K562 (cell line): Measurements from ENCODE around the gene TANGO6. TPM values are rescaled to one million over a fixed set of nuclear protein-coding genes. Genes with fewer than 3 reads are reported as not detected.

Experiments used
- ATAC-seq: fragments of 200-7000 bp; cut with Tn5 transposase; 3 replicates; pipeline ENCODE4 v1.9.1; 2020; ENCODE audit warnings: moderate library complexity
- BruUV-seq: library from RNA; stranded (reverse); fragments of 400-500 nt; replicated peaks from 2 replicates; lab custom pipeline; 2021; lab: Mats Ljungman, UMichigan
- CTCF ChIA-PET: fragments of 300-600 bp; formaldehyde crosslinking; extraction: SDS; loops from one replicate; lab custom pipeline; 2021; ENCODE audit warnings: low intra/inter-chr PET ratio; lab: Yijun Ruan, JAX
- POLR2A ChIA-PET: fragments of 300-600, 350-650 bp; sonication (Branson Sonifier 250); formaldehyde crosslinking; extraction: SDS; loops from one replicate; lab custom pipeline; 2021; ENCODE audit warnings: antibody characterized with exemption, inconsistent platforms; lab: Yijun Ruan, JAX
- DNase-seq, 4 experiments: peaks; one replicate each; pipeline versions ENCODE4 v3.0.0 to v3.0.0-alpha.2; 2011 to 2018; ENCODE audit warnings: low spot score in 3 of 4, mixed read lengths in 3 of 4; ENCODE audit errors: extremely low read depth in 1 of 4
- FAIRE-seq: peaks from 2 replicates; lab custom pipeline; 2011; peaks lifted over from hg19 to GRCh38; lab: Jason Lieb, UNC
- H2AFZ ChIP-seq: 2 replicates; pipeline ENCODE4 v1.6.0; 2011; ENCODE audit warnings: low read depth, low read length, control low read depth, inconsistent platforms
- H3K27ac ChIP-seq: fragments of 200-600 bp; 3 replicates; pipeline ENCODE4 v1.8.0; 2011; ENCODE audit warnings: low read depth, mild to moderate bottlenecking, control low read depth, inconsistent platforms, low read length, moderate library complexity, mixed read lengths; ENCODE audit errors: extremely low read depth
- H3K27me3 ChIP-seq, 2 experiments: fragments of 300-600 bp in 1 of 2; 2 replicates in 1 of 2; 3 replicates in 1 of 2; pipeline versions ENCODE4 v1.6.0 to v1.8.0; 2011; ENCODE audit warnings: inconsistent platforms in 2 of 2, low read length in 2 of 2, mild to moderate bottlenecking in 1 of 2, mixed read lengths in 1 of 2, moderate library complexity in 1 of 2; ENCODE audit not compliant: control insufficient read depth in 2 of 2, insufficient read depth in 2 of 2
- H3K36me3 ChIP-seq: fragments of 300-600 bp; 3 replicates; pipeline ENCODE4 v1.8.0; 2011; ENCODE audit warnings: mild to moderate bottlenecking, low read length, inconsistent platforms; ENCODE audit not compliant: control insufficient read depth, insufficient read depth
- H3K4me1 ChIP-seq, 2 experiments: fragments of 200-600 bp in 1 of 2; replicated peaks in 1 of 2; 2 replicates in 1 of 2; 3 replicates in 1 of 2; pipeline versions ENCODE4 v1.5.1 to v1.8.0; 2011; ENCODE audit warnings: inconsistent platforms in 2 of 2, low read length in 2 of 2, mild to moderate bottlenecking in 1 of 2, mixed read lengths in 1 of 2, moderate library complexity in 1 of 2; ENCODE audit not compliant: control insufficient read depth in 2 of 2, insufficient read depth in 2 of 2
- H3K4me2 ChIP-seq: 2 replicates; pipeline ENCODE4 v1.6.1; 2011; ENCODE audit warnings: low read length, control low read depth, inconsistent platforms, mixed read lengths; ENCODE audit not compliant: insufficient read depth
- H3K4me3 ChIP-seq: fragments of 200-600 bp; sonication (generic), shearing (Covaris generic); 2 replicates; pipeline ENCODE4 v1.5.1; 2016; ENCODE audit warnings: control low read depth, inconsistent platforms
- H3K79me2 ChIP-seq: fragments of 200-600 bp; 3 replicates; pipeline ENCODE4 v1.8.0; 2011; ENCODE audit warnings: low read length, inconsistent platforms; ENCODE audit not compliant: control insufficient read depth, insufficient read depth
- H3K9ac ChIP-seq, 2 experiments: 2 replicates each; pipeline versions ENCODE4 v1.6.0 to v1.6.1; 2011; ENCODE audit warnings: low read depth in 2 of 2, low read length in 2 of 2, control low read depth in 1 of 2, inconsistent platforms in 1 of 2, mild to moderate bottlenecking in 1 of 2, mixed read lengths in 1 of 2; ENCODE audit not compliant: insufficient read depth in 1 of 2
- H3K9me1 ChIP-seq: one replicate; pipeline ENCODE4 v1.6.0; 2011; ENCODE audit warnings: inconsistent platforms, mild to moderate bottlenecking, low read length, moderate library complexity; ENCODE audit not compliant: control insufficient read depth, insufficient read depth
- H3K9me3 ChIP-seq: replicated peaks from 2 replicates; pipeline ENCODE4 v1.5.1; 2011; ENCODE audit warnings: low read depth, low read length, inconsistent platforms; ENCODE audit not compliant: control insufficient read depth, insufficient read depth
- H4K20me1 ChIP-seq: replicated peaks from 2 replicates; pipeline ENCODE4 v1.6.1; 2011; ENCODE audit warnings: low read length, inconsistent platforms, mixed read lengths; ENCODE audit not compliant: control insufficient read depth, insufficient read depth
- BACH1 ChIP-seq: fragments of 200-800 bp; sonication (Bioruptor generic); IDR thresholded peaks from 2 replicates; pipeline ENCODE4 v1.6.1; 2016; ENCODE audit warnings: missing genetic modification characterization, missing compliant biosample characterization
- DDX20 ChIP-seq: fragments of 450-650 bp; IDR thresholded peaks from 2 replicates; pipeline ENCODE4 v1.6.1; 2016; ENCODE audit warnings: missing genetic modification characterization, low read depth, mild to moderate bottlenecking, missing compliant biosample characterization, moderate library complexity
- FOS ChIP-seq: IDR thresholded peaks from 3 replicates; pipeline ENCODE4 v1.6.1; 2011; ENCODE audit not compliant: insufficient read length; ENCODE audit errors: extremely low read depth
- FOXK2 ChIP-seq, 2 experiments: fragments of 450-650 bp; IDR thresholded peaks in 1 of 2; conservative IDR thresholded peaks in 1 of 2; 2 replicates each; pipeline ENCODE4 v1.6.1; 2016; ENCODE audit warnings: low read depth in 2 of 2, mild to moderate bottlenecking in 1 of 2
- MED1 ChIP-seq: sonication (generic); formaldehyde crosslinking; IDR thresholded peaks from 2 replicates; pipeline ENCODE4 v1.8.1; 2023; ENCODE audit warnings: missing genetic modification reagents, borderline replicate concordance
- NR2C1 ChIP-seq, 2 experiments: fragments of 450-650 bp; IDR thresholded peaks; 2 replicates each; pipeline ENCODE4 v1.6.1; 2017; ENCODE audit warnings: mild to moderate bottlenecking in 2 of 2, antibody characterized with exemption in 1 of 2, inconsistent platforms in 1 of 2, missing compliant biosample characterization in 1 of 2, missing genetic modification characterization in 1 of 2
- PHB ChIP-seq: fragments of 250-450 bp; sonication (Bioruptor Pico); IDR thresholded peaks from 2 replicates; pipeline ENCODE4 v1.5.0; 2021
- PML ChIP-seq: IDR thresholded peaks from 2 replicates; pipeline ENCODE4 v1.6.1; 2012; ENCODE audit warnings: low read length, inconsistent platforms
- ZNF140 ChIP-seq: fragments of 250-450 bp; sonication (Bioruptor Pico); IDR thresholded peaks from 2 replicates; pipeline ENCODE4 v1.8.0; 2021; ENCODE audit warnings: moderate library complexity, mild to moderate bottlenecking, inconsistent platforms
- ZNF384 ChIP-seq: IDR thresholded peaks from 2 replicates; pipeline ENCODE4 v1.6.1; 2012; ENCODE audit warnings: low read depth, low read length, improper control_type of control experiment
- ZNF41 ChIP-seq: fragments of 250-450 bp; sonication (Bioruptor Pico); conservative IDR thresholded peaks from 2 replicates; pipeline ENCODE4 v1.4.0; 2020; ENCODE audit warnings: mild to moderate bottlenecking
- ZNF583 ChIP-seq: fragments of 250-450 bp; sonication (Bioruptor Pico); IDR thresholded peaks from 2 replicates; pipeline ENCODE4 v1.4.0; 2020
- WGBS: fragments of 100-300 bp; shearing (Covaris generic); methylation state at CpG from one replicate; pipeline ENCODE4 v1.1.6; 2016; ENCODE audit warnings: low coverage, mixed read lengths; ENCODE audit not compliant: insufficient coverage; ENCODE audit errors: missing lambda C conversion rate; 5-methylcytosine and 5-hydroxymethylcytosine counted together
- in situ Hi-C: fragments of 300-500 bp; cut with MboI; formaldehyde crosslinking; loops from 4 replicates; pipeline ENCODE4 v1.15.0; 2018; ENCODE audit warnings: inconsistent platforms, mixed read lengths
- intact Hi-C: fragments of 100-400 bp; cut with micrococcal nuclease; formaldehyde crosslinking; loops from 2 replicates; pipeline ENCODE4 v1.14.2; 2022
- polyA plus RNA-seq, 8 experiments: library from polyadenylated mRNA; depleted of rRNA in 4 of 8; stranded (reverse) in 5 of 8; unstranded in 3 of 8; fragments of >200 nt; fragmentation: Nextera tagmentation in 2 of 8; fragmentation: Illumina TruSeq in 1 of 8; extraction: Ambion mirVana in 2 of 8; extraction: Trizol in 1 of 8; gene quantifications; 2 replicates each; pipeline versions ENCODE4 v1.2.1 to v1.2.3, GENCODE V29; 2011 to 2014; ENCODE audit warnings: inconsistent platforms in 1 of 8, missing spikeins in 1 of 8
- total RNA-seq, 7 experiments: library from RNA; depleted of rRNA in 6 of 7; stranded (reverse); fragments of >200 nt in 6 of 7; fragmentation: Illumina TruSeq in 2 of 7; extraction: Trizol in 2 of 7; gene quantifications; 2 replicates each; pipeline versions ENCODE4 v1.2.1 to v1.2.3, GENCODE V29; 2011 to 2021; ENCODE audit warnings: low replicate concordance in 1 of 7
- TF ChIP-seq, protein P1 (sequence below): fragments of 250-450 bp; sonication (Bioruptor Pico); IDR thresholded peaks from 2 replicates; pipeline ENCODE4 v1.8.0; 2022; ENCODE audit warnings: inconsistent platforms, mild to moderate bottlenecking, moderate library complexity, borderline replicate concordance
- TF ChIP-seq, protein P2 (sequence below): sonication (generic); formaldehyde crosslinking; IDR thresholded peaks from 2 replicates; pipeline ENCODE4 v1.8.0; 2022; ENCODE audit warnings: mild to moderate bottlenecking, missing genetic modification reagents, borderline replicate concordance
- TF ChIP-seq, protein P3 (sequence below): fragments of 450-650 bp; IDR thresholded peaks from 2 replicates; pipeline ENCODE4 v1.6.1; 2017; ENCODE audit warnings: antibody characterized with exemption, mild to moderate bottlenecking

The TANGO6 gene
- total and polyA plus RNA-seq, 9 of the 15 experiments (the other 6 are each of a cell fraction or from before 2014, with no cell fraction given) = 1.6 to 15.2 (median 9.6) TPM

DNA sequence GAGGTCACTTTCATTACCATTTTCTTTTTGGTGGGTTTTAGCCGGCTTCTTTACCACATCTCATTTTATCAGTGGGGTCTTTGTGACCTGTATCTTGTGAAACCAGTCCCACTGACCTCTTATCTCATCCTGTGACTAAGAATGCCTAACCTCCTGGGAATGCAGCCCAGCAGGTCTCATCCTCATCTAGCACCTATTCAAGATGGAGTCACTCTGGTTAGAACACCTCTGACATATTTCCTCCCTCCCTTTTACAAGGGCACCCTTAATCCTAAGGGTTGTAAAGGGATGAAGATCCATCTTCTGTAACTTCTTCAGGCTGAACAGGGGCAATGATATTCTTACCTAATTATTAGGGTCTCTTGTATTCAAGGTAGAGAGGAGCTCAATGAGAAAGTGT lies 154.2 kb downstream of the TANGO6 start:
- no TSS peak for BruUV-seq
- intact Hi-C loops = no loop called here
- H4K20me1 ChIP-seq = no peaks in the 10 kb centered on the region
- DNase-seq (no peak), ATAC-seq (no peak), FAIRE-seq (no peak)
- no peak overlapping the region for H3K9ac ChIP-seq
- in situ Hi-C loops = no loop called here
- CTCF ChIA-PET = no interaction called here
- no peaks in the 10 kb centered on the region for H3K79me2 ChIP-seq
- H3K27ac ChIP-seq = no peak overlapping the region
- no peak overlapping the region for H3K4me3 ChIP-seq
- no peaks in the 10 kb centered on the region for H3K9me3 ChIP-seq
- no peaks in the 10 kb centered on the region for H3K27me3 ChIP-seq
- H3K4me2 ChIP-seq = no peak overlapping the region
- no peak overlapping the region for H2AFZ ChIP-seq
- no peaks in the 10 kb centered on the region for H3K9me1 ChIP-seq
- no peaks in the 10 kb centered on the region for H3K36me3 ChIP-seq
- POLR2A ChIA-PET = interaction anchor here (0.5 kb wide), 1 partner anchor 332 kb away, joined by 3 read pairs; no protein-coding TSS in a partner anchor
- no peaks in the 10 kb centered on the region; a peak in 1 of 5 replicates for H3K4me1 ChIP-seq
- WGBS = 6% methylated on average over 1 of the region's 1 CpG
- TF ChIP-seq DDX20 (tag) = peak; percentile 69; the same call in 1 of the 2 replicates
- no peak for TF ChIP-seq MED1 (CRISPR knock-in tag)
- no peak for TF ChIP-seq ZNF41 (CRISPR knock-in tag)
- TF ChIP-seq ZNF583 (CRISPR knock-in tag) = 0 out of 2 replicates have a peak, but pooled peaks have one; percentile 36
- TF ChIP-seq ZNF140 (CRISPR knock-in tag) = no peak
- TF ChIP-seq PHB (CRISPR knock-in tag) = no peak
- no peak for TF ChIP-seq FOS
- TF ChIP-seq, protein P1, sequence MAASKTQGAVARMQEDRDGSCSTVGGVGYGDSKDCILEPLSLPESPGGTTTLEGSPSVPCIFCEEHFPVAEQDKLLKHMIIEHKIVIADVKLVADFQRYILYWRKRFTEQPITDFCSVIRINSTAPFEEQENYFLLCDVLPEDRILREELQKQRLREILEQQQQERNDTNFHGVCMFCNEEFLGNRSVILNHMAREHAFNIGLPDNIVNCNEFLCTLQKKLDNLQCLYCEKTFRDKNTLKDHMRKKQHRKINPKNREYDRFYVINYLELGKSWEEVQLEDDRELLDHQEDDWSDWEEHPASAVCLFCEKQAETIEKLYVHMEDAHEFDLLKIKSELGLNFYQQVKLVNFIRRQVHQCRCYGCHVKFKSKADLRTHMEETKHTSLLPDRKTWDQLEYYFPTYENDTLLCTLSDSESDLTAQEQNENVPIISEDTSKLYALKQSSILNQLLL (CRISPR knock-in tag) = no peak
- no peak for TF ChIP-seq NR2C1 (IDR thresholded peaks at IDR 0.05)
- TF ChIP-seq NR2C1 (tag; IDR thresholded peaks at IDR 0.05) = peak; percentile 46; the same call in 1 of the 2 replicates
- no peak for TF ChIP-seq FOXK2 (conservative IDR thresholded peaks at IDR 0.05 in 1 of 2, IDR thresholded peaks at IDR 0.05 in 1 of 2; ENCODE audit: low read depth in 2 of 2)
- TF ChIP-seq, protein P2, sequence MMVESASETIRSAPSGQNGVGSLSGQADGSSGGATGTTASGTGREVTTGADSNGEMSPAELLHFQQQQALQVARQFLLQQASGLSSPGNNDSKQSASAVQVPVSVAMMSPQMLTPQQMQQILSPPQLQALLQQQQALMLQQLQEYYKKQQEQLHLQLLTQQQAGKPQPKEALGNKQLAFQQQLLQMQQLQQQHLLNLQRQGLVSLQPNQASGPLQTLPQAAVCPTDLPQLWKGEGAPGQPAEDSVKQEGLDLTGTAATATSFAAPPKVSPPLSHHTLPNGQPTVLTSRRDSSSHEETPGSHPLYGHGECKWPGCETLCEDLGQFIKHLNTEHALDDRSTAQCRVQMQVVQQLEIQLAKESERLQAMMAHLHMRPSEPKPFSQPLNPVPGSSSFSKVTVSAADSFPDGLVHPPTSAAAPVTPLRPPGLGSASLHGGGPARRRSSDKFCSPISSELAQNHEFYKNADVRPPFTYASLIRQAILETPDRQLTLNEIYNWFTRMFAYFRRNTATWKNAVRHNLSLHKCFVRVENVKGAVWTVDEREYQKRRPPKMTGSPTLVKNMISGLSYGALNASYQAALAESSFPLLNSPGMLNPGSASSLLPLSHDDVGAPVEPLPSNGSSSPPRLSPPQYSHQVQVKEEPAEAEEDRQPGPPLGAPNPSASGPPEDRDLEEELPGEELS = no peak
- no peak for TF ChIP-seq PML
- TF ChIP-seq BACH1 (tag) = no peak; the same call in 1 of the 2 replicates
- TF ChIP-seq, protein P3, sequence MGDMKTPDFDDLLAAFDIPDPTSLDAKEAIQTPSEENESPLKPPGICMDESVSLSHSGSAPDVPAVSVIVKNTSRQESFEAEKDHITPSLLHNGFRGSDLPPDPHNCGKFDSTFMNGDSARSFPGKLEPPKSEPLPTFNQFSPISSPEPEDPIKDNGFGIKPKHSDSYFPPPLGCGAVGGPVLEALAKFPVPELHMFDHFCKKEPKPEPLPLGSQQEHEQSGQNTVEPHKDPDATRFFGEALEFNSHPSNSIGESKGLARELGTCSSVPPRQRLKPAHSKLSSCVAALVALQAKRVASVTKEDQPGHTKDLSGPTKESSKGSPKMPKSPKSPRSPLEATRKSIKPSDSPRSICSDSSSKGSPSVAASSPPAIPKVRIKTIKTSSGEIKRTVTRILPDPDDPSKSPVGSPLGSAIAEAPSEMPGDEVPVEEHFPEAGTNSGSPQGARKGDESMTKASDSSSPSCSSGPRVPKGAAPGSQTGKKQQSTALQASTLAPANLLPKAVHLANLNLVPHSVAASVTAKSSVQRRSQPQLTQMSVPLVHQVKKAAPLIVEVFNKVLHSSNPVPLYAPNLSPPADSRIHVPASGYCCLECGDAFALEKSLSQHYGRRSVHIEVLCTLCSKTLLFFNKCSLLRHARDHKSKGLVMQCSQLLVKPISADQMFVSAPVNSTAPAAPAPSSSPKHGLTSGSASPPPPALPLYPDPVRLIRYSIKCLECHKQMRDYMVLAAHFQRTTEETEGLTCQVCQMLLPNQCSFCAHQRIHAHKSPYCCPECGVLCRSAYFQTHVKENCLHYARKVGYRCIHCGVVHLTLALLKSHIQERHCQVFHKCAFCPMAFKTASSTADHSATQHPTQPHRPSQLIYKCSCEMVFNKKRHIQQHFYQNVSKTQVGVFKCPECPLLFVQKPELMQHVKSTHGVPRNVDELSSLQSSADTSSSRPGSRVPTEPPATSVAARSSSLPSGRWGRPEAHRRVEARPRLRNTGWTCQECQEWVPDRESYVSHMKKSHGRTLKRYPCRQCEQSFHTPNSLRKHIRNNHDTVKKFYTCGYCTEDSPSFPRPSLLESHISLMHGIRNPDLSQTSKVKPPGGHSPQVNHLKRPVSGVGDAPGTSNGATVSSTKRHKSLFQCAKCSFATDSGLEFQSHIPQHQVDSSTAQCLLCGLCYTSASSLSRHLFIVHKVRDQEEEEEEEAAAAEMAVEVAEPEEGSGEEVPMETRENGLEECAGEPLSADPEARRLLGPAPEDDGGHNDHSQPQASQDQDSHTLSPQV = peak; percentile 93
- TF ChIP-seq ZNF384 = no peak
